ENCODE results near the gene METTL9.
"Not testable (repeated sequence)": the region's sequence is repeated elsewhere in the genome, so short reads cannot be mapped to it uniquely, and the experiment has no call there.

METTL9 gene

DNA sequence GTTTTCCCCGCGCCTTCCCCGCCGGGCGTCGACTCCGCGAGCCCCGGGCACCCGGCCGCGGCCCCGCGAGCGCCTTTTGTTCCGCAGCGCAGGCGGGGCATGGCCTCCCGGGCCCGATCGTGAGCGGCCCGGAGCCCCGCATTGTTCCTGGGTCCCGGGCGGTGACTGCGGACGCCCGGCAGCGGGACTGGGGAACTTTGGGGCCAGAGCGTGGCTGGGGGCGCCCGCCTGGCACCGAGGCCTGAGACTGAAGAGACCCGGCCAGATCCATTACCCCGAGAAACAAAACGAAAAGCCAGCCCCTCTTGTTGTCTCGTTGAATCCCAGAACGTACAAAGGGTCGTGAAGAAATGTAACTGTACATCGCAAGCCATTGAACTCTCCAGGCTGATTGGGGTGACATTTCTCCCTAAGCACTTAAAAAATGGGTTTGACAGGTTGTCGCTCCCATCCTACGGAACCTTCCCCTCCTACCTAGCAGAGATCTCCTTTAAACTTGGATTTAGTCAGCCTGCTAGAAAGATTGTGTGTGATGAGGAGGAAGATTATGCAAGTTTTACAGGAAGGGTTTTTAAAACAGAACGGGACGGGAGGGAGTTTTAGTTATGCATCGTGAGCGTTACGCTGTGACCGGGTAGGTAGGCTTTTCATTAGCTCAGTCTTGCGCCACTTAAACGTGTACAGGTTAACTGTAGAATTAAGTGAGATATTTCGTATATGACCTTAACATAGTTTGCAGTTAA is 825 bp downstream of the METTL9 start:
- Mint-ChIP-seq H3K36me3 (ENCODE audit: low read depth) (no peaks in the 10 kb centered on the region), H3K4me3 (peak overlapping the region; percentile 95), H3K9me3 (no peaks in the 10 kb centered on the region), H3K4me1 (peaks cover 56% of the 10 kb centered on the region), H3K27me3 (ENCODE audit: low read depth, poor library complexity) (peaks cover 7% of the 10 kb centered on the region), H3K27ac (peak overlapping the region; percentile 31)
- DNase-seq: no peak
- TF ChIP-seq, protein P1, sequence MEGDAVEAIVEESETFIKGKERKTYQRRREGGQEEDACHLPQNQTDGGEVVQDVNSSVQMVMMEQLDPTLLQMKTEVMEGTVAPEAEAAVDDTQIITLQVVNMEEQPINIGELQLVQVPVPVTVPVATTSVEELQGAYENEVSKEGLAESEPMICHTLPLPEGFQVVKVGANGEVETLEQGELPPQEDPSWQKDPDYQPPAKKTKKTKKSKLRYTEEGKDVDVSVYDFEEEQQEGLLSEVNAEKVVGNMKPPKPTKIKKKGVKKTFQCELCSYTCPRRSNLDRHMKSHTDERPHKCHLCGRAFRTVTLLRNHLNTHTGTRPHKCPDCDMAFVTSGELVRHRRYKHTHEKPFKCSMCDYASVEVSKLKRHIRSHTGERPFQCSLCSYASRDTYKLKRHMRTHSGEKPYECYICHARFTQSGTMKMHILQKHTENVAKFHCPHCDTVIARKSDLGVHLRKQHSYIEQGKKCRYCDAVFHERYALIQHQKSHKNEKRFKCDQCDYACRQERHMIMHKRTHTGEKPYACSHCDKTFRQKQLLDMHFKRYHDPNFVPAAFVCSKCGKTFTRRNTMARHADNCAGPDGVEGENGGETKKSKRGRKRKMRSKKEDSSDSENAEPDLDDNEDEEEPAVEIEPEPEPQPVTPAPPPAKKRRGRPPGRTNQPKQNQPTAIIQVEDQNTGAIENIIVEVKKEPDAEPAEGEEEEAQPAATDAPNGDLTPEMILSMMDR (IDR thresholded peaks at IDR 0.05): no peak

DNA sequence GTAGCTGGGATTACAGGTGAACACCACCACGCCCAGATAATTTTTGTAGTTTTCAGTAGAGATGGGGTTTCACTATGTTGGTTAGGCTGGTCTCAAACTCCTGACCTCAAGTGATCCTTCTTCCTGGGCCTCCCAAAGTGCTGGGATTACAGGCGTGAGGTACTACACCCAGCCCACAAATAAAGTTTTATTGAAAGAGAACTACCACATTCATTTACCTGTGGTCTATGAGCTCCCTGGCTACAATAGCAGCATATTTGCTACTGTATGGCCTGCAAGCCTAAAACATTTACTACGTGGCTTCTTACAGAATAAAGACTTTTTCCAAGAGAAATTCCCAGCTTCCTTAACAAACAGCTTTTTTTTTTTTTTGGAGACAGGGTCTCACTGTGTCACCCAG is 3.4 kb downstream of the METTL9 start:
- TF ChIP-seq, protein P1 (IDR thresholded peaks at IDR 0.05): no peak
- Mint-ChIP-seq H3K9me3 (no peaks in the 10 kb centered on the region), H3K27me3 (ENCODE audit: low read depth, poor library complexity) (peaks cover 2% of the 10 kb centered on the region), H3K36me3 (ENCODE audit: low read depth) (no peaks in the 10 kb centered on the region), H3K27ac (no peak overlapping the region), H3K4me1 (peaks cover 59% of the 10 kb centered on the region), H3K4me3 (no peak overlapping the region)
- no peak for DNase-seq

DNA sequence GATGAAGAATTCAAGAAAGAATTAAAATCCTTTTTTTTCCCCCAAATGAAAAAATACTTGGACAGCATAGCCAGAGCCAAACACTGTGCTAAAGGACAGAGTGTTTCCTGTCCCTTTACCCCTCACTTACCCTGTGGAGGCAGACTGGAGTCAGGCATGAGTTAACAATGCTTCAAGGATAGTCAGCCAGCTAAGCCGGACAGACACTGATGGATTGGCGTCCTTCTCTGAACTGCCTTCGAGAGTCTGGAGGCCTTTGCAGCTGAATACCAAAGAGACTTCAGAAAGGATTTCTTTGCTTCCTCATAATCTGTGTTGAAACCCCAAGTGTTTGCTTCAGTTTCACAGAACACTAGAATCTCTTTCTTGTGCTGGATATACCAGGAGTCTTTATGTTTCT is 4.6 kb downstream of the METTL9 start:
- Mint-ChIP-seq H3K27me3 (ENCODE audit: low read depth, poor library complexity) (no peaks in the 10 kb centered on the region), H3K4me3 (peak overlapping the region; percentile 26), H3K27ac (peak overlapping the region; percentile 83), H3K9me3 (no peaks in the 10 kb centered on the region), H3K4me1 (peaks cover 57% of the 10 kb centered on the region), H3K36me3 (ENCODE audit: low read depth) (no peaks in the 10 kb centered on the region)
- DNase-seq: peak; percentile 53
- TF ChIP-seq, protein P1 (IDR thresholded peaks at IDR 0.05): no peak

DNA sequence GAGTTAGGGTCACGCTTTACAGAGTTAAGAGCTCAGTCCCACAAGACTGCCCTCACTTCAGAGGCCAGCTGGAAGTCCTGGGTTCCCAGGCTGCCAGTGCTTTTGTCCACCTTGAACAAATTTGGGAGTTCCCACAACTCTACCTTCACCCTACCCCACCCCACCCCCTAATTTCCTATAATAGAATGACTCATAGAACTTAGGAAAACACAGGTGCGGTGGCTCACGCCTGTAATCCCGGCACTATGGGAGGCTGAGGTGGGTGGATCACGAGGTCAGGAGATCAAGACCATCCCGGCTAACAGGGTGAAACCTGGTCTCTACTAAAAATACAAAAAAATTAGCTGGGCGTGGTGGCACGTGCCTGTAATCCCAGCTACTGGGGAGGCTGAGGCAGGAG is 6.5 kb downstream of the METTL9 start:
- H3K27me3 Mint-ChIP-seq (ENCODE audit: low read depth, poor library complexity); DNase-seq; H3K9me3 Mint-ChIP-seq; H3K27ac Mint-ChIP-seq; H3K4me3 Mint-ChIP-seq; H3K36me3 Mint-ChIP-seq (ENCODE audit: low read depth): not testable (repeated sequence)
- H3K4me1 Mint-ChIP-seq: peaks cover 62% of the 10 kb centered on the region

DNA sequence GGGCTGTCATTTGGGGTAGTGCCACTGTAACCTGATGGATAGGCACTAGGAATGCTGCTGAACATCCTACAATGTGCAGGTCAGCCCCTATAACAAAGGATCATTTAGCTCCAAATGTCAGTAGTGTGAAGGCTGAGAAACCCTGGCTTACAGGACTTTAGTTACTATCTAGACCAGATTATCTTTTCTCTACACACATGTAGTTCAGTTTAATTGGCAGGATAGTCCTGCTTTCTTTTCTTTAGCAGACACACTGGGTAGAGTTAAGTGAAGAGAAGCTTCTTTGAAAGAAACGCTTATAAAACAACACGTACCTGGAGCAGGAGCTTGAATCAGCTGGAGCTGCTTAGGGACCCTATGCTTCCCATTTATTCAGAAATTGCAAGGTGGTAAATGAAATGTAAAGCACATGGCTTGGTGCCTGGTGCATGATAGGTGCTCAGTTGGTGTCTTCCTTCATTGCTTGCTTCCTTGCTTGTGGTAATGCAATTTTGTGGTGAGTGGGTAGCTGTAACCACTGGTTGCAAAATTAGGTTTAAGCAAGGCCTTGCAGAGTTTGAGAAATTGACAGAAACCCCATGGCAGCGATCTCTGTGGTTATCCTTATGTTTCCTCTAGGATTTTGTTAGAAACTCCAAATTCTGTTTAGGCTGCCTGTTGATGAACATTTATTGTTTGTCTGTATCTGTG is 9.4 kb downstream of the METTL9 start:
- H3K9me3 Mint-ChIP-seq: no peaks in the 10 kb centered on the region
- TF ChIP-seq, protein P1 (IDR thresholded peaks at IDR 0.05): no peak
- DNase-seq: no peak
- no peak overlapping the region for H3K4me3 Mint-ChIP-seq
- peaks cover 8% of the 10 kb centered on the region for H3K36me3 Mint-ChIP-seq (ENCODE audit: low read depth)
- peak overlapping the region; percentile 12 for H3K27ac Mint-ChIP-seq
- H3K27me3 Mint-ChIP-seq (ENCODE audit: low read depth, poor library complexity): no peaks in the 10 kb centered on the region
- H3K4me1 Mint-ChIP-seq: peaks cover 50% of the 10 kb centered on the region

DNA sequence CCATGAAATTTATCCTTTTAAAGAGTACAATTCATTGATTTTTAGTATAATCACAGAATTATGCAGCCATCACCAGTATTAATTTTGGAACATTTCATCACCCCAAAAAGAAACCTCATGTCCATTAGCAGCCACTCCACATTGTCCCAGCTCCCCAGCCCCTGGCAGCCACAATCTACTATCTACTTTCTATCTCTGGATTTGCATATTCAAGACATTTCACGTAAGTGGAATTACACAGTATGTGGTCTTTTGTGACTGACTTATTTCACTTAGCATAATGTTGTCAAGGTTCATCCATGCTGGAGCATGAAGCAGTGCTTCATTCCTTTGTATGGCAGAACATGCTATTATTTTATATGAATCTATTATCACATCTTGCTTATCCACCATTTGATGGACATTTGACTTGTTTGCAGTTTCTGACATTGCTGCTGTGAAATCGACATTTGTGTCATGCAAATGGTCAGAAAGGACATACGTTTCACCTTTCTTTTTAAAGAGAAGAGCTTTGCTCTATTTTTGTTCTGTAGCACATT is 10.7 kb downstream of the METTL9 start:
- TF ChIP-seq, protein P1 (IDR thresholded peaks at IDR 0.05): no peak
- DNase-seq: no peak
- Mint-ChIP-seq H3K27ac (no peak overlapping the region), H3K36me3 (ENCODE audit: low read depth) (peaks cover 21% of the 10 kb centered on the region), H3K4me3 (no peak overlapping the region), H3K4me1 (peaks cover 38% of the 10 kb centered on the region), H3K9me3 (no peaks in the 10 kb centered on the region), H3K27me3 (ENCODE audit: low read depth, poor library complexity) (no peaks in the 10 kb centered on the region)
